Measurements from ENCODE around the gene APOF. TPM values are rescaled to one million over a fixed set of nuclear protein-coding genes. Genes with fewer than 3 reads are reported as not detected.

Gene APOF
- total and polyA plus RNA-seq, 2 experiments from 2014 or later = not detected

DNA sequence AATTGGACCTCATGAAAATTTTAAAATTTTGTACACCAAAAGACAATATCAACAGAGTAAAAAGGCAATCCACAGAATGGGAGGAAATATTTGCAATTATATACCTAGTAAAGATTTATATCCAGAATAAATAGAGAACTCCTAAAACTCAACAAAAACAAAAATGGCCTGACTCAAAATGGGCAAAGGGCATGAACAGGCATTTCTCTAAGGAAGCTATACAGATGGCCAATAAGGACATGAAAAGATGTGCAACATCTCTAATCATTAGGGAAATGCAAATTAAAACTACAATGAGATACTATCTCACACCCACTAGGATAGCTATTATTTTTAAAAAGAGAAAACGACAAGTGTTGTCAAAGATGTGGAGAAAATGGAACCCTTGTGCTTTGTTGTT lies 10.9 kb upstream of the APOF start:
- Histone ChIP-seq H3K4me3 (no peak overlapping the region), H2AFZ (no peak overlapping the region), H3K4me1 (ENCODE audit: insufficient read depth) (peaks cover 6% of the 10 kb centered on the region; the same call in 1 of the 2 replicates), H3K4me2 (no peak overlapping the region), H3F3A (replicated peaks; ENCODE audit: low read depth) (no peaks in the 10 kb centered on the region), H3K27me3 (ENCODE audit: insufficient read depth) (no peaks in the 10 kb centered on the region), H3K36me3 (ENCODE audit: insufficient read depth) (no peaks in the 10 kb centered on the region), H3K79me2 (replicated peaks; ENCODE audit: insufficient read depth) (no peaks in the 10 kb centered on the region), H4K20me1 (replicated peaks; ENCODE audit: insufficient read depth) (no peaks in the 10 kb centered on the region), H3K27ac (ENCODE audit: low read depth) (no peak overlapping the region), H3K9me2 (ENCODE audit: insufficient read depth) (no peaks in the 10 kb centered on the region)
- Mint-ChIP-seq H3K27me3 (ENCODE audit: insufficient read depth, low read depth, poor library complexity) (peaks cover 8% of the 10 kb centered on the region), H3K4me3 (no peak overlapping the region), H3K36me3 (ENCODE audit: low read depth) (no peaks in the 10 kb centered on the region), H3K4me1 (peaks cover 11% of the 10 kb centered on the region; the same call in 2 of the 3 replicates), H3K9me3 (peaks cover 16% of the 10 kb centered on the region; the same call in 2 of the 3 replicates), H3K27ac (no peak overlapping the region)
- ATAC-seq (no peak), DNase-seq (ENCODE audit: low spot score) (no peak)
- TF ChIP-seq ZNF114 (CRISPR knock-in tag; IDR thresholded peaks at IDR 0.05) = no peak
- no peak for TF ChIP-seq JUNB (IDR thresholded peaks at IDR 0.05; ENCODE audit: unreplicated experiment)
- TF ChIP-seq, protein P1, sequence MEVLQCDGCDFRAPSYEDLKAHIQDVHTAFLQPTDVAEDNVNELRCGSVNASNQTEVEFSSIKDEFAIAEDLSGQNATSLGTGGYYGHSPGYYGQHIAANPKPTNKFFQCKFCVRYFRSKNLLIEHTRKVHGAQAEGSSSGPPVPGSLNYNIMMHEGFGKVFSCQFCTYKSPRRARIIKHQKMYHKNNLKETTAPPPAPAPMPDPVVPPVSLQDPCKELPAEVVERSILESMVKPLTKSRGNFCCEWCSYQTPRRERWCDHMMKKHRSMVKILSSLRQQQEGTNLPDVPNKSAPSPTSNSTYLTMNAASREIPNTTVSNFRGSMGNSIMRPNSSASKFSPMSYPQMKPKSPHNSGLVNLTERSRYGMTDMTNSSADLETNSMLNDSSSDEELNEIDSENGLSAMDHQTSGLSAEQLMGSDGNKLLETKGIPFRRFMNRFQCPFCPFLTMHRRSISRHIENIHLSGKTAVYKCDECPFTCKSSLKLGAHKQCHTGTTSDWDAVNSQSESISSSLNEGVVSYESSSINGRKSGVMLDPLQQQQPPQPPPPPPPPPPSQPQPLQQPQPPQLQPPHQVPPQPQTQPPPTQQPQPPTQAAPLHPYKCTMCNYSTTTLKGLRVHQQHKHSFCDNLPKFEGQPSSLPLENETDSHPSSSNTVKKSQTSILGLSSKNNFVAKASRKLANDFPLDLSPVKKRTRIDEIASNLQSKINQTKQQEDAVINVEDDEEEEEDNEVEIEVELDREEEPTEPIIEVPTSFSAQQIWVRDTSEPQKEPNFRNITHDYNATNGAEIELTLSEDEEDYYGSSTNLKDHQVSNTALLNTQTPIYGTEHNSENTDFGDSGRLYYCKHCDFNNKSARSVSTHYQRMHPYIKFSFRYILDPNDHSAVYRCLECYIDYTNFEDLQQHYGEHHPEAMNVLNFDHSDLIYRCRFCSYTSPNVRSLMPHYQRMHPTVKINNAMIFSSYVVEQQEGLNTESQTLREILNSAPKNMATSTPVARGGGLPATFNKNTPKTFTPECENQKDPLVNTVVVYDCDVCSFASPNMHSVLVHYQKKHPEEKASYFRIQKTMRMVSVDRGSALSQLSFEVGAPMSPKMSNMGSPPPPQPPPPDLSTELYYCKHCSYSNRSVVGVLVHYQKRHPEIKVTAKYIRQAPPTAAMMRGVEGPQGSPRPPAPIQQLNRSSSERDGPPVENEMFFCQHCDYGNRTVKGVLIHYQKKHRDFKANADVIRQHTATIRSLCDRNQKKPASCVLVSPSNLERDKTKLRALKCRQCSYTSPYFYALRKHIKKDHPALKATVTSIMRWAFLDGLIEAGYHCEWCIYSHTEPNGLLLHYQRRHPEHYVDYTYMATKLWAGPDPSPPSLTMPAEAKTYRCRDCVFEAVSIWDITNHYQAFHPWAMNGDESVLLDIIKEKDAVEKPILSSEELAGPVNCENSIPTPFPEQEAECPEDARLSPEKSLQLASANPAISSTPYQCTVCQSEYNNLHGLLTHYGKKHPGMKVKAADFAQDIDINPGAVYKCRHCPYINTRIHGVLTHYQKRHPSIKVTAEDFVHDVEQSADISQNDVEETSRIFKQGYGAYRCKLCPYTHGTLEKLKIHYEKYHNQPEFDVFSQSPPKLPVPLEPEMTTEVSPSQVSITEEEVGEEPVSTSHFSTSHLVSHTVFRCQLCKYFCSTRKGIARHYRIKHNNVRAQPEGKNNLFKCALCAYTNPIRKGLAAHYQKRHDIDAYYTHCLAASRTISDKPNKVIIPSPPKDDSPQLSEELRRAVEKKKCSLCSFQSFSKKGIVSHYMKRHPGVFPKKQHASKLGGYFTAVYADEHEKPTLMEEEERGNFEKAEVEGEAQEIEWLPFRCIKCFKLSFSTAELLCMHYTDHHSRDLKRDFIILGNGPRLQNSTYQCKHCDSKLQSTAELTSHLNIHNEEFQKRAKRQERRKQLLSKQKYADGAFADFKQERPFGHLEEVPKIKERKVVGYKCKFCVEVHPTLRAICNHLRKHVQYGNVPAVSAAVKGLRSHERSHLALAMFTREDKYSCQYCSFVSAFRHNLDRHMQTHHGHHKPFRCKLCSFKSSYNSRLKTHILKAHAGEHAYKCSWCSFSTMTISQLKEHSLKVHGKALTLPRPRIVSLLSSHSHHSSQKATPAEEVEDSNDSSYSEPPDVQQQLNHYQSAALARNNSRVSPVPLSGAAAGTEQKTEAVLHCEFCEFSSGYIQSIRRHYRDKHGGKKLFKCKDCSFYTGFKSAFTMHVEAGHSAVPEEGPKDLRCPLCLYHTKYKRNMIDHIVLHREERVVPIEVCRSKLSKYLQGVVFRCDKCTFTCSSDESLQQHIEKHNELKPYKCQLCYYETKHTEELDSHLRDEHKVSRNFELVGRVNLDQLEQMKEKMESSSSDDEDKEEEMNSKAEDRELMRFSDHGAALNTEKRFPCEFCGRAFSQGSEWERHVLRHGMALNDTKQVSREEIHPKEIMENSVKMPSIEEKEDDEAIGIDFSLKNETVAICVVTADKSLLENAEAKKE (CRISPR knock-in tag; IDR thresholded peaks at IDR 0.05) = no peak
- TF ChIP-seq, protein P2, sequence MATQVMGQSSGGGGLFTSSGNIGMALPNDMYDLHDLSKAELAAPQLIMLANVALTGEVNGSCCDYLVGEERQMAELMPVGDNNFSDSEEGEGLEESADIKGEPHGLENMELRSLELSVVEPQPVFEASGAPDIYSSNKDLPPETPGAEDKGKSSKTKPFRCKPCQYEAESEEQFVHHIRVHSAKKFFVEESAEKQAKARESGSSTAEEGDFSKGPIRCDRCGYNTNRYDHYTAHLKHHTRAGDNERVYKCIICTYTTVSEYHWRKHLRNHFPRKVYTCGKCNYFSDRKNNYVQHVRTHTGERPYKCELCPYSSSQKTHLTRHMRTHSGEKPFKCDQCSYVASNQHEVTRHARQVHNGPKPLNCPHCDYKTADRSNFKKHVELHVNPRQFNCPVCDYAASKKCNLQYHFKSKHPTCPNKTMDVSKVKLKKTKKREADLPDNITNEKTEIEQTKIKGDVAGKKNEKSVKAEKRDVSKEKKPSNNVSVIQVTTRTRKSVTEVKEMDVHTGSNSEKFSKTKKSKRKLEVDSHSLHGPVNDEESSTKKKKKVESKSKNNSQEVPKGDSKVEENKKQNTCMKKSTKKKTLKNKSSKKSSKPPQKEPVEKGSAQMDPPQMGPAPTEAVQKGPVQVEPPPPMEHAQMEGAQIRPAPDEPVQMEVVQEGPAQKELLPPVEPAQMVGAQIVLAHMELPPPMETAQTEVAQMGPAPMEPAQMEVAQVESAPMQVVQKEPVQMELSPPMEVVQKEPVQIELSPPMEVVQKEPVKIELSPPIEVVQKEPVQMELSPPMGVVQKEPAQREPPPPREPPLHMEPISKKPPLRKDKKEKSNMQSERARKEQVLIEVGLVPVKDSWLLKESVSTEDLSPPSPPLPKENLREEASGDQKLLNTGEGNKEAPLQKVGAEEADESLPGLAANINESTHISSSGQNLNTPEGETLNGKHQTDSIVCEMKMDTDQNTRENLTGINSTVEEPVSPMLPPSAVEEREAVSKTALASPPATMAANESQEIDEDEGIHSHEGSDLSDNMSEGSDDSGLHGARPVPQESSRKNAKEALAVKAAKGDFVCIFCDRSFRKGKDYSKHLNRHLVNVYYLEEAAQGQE (IDR thresholded peaks at IDR 0.05; ENCODE audit: unreplicated experiment) = no peak
- TF ChIP-seq EZH2 (IDR thresholded peaks at IDR 0.05; ENCODE audit: low read depth, unreplicated experiment) = no peak
- no peak for TF ChIP-seq NANOG (IDR thresholded peaks at IDR 0.05; ENCODE audit: borderline replicate concordance)

All from GM23338 (cell line).